C4-2B (cell line): ENCODE measurements around the gene ARMC10.

ENCODE experiments used
- CTCF ChIP-seq: fragments of 450-650 bp; conservative IDR thresholded peaks from 2 replicates; pipeline ENCODE4 v1.5.1; 2017; ENCODE audit warnings: mild to moderate bottlenecking
- ZFX ChIP-seq: fragments of 450-650 bp; IDR thresholded peaks from 2 replicates; pipeline ENCODE4 v1.6.1; 2017

GRCh38 chr7:103143868-103144267 is 68.9 kb downstream of the ARMC10 start:
- TF ChIP-seq CTCF (no peak), ZFX (no peak)
